22Rv1 (cell line): ENCODE results near the gene ANTXR1.

Source experiments
- H3K27ac ChIP-seq: fragments of 450-650 bp; 2 replicates; pipeline ENCODE4 v1.5.1; 2017
- ZFX ChIP-seq: fragments of 450-650 bp; IDR thresholded peaks from 2 replicates; pipeline ENCODE4 v1.6.1; 2017; ENCODE audit warnings: antibody characterized with exemption, borderline replicate concordance
- TF ChIP-seq, protein P1 (sequence below): fragments of 450-650 bp; IDR thresholded peaks from 2 replicates; pipeline ENCODE4 v1.5.1; 2017; ENCODE audit warnings: mild to moderate bottlenecking

The ANTXR1 gene

DNA sequence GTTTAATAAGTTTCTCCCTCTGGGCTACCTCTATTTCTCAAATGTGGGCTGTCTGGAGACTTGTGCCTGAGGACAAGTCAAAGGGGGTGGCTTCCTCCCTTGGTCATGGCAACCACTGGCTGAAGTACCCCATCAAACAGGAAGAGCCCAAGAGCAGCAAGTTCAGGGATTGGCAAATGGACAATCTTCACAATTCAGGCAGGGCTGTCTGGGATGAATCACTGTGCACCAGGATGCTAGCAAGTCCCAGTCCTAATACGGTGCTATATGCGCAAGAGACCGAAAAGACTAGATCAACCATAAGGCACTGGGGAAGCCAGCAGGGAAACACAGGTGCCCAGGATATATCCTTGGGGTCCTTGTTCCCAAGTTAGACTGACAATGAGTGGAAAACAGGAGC lies 75.5 kb downstream of the ANTXR1 start:
- no peak overlapping the region for H3K27ac ChIP-seq
- TF ChIP-seq, protein P1, sequence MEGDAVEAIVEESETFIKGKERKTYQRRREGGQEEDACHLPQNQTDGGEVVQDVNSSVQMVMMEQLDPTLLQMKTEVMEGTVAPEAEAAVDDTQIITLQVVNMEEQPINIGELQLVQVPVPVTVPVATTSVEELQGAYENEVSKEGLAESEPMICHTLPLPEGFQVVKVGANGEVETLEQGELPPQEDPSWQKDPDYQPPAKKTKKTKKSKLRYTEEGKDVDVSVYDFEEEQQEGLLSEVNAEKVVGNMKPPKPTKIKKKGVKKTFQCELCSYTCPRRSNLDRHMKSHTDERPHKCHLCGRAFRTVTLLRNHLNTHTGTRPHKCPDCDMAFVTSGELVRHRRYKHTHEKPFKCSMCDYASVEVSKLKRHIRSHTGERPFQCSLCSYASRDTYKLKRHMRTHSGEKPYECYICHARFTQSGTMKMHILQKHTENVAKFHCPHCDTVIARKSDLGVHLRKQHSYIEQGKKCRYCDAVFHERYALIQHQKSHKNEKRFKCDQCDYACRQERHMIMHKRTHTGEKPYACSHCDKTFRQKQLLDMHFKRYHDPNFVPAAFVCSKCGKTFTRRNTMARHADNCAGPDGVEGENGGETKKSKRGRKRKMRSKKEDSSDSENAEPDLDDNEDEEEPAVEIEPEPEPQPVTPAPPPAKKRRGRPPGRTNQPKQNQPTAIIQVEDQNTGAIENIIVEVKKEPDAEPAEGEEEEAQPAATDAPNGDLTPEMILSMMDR: no peak

DNA sequence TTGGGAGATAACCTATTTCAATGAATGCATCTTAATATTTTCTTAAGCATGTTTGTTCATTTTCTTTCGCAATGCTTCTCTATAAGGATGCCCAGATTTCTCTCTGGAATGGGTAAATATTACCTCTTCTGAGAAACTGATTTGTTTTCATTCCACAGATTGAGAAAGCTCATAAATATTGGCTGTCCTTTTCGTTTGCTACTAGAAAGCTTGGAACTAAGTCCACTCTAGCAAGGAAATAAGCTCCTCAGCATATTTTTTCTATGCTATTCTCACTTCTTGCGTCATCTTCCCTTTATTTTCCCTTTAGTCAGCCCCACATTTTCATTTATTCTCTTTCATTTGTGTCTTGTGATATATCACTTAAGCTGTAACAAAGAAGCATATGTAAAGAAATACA lies 76.3 kb downstream of the ANTXR1 start:
- no peak overlapping the region for H3K27ac ChIP-seq
- no peak for TF ChIP-seq ZFX
- TF ChIP-seq, protein P1: no peak

DNA sequence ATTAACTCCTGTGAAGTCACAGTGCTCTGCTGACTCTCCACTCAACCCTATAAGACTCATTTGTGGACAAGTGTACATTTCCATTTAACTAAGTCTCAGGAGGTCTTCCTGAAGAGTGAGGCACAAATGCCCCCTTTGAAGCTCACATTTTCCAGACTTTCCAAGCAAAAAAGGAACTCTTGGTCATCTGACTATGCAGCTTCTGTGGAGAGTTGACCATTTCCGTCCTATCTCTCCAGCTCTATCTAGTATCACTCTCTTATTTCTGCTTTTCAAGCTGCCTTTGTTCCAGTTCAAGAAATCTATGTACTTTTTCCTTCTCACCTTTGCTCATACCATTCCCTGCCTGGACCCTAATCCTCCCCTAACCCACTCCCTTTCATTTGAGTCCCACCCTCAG lies 77.0 kb downstream of the ANTXR1 start:
- TF ChIP-seq ZFX: no peak
- TF ChIP-seq, protein P1: no peak
- no peak overlapping the region for H3K27ac ChIP-seq

DNA sequence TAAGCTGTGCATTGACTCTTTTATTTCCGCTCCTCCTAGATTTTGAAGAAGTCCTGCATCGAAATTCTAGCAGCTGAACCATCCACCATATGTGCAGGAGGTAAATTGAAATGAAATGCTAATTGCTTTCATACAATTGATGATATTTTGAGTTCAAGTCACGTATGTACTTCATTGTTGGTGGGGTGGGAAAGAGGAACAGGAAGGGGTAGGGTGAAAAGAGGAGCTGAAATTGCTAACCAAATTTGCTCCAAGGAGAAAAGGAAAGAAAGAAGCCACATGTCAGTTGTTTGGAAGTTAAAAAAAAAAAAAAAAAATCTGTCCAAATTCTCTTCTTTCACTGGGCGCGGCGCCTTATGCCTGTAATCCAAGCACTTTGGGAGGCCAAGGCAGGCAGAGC lies 77.8 kb downstream of the ANTXR1 start:
- H3K27ac ChIP-seq: no peak overlapping the region
- TF ChIP-seq, protein P1: no peak
- TF ChIP-seq ZFX: no peak

DNA sequence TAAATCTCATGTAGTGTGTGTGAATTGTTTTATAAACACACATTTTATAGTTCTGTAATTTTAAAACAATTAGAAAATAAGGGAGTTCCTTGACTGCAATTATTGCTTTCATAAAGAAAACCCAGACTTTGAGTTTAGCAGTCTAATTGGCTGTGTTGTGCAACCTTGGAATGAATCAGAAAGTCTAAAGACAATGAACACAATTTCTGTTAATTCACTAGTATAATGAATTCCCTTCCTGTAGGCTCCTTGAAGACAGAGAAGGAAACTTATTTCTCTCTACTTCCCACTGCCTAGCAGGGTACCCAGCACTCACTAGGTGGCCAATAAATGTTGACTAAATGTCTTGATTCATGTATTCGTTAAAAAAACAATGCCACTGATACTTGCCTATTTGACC lies 79.9 kb downstream of the ANTXR1 start:
- no peak overlapping the region for H3K27ac ChIP-seq
- TF ChIP-seq, protein P1: no peak
- no peak for TF ChIP-seq ZFX

DNA sequence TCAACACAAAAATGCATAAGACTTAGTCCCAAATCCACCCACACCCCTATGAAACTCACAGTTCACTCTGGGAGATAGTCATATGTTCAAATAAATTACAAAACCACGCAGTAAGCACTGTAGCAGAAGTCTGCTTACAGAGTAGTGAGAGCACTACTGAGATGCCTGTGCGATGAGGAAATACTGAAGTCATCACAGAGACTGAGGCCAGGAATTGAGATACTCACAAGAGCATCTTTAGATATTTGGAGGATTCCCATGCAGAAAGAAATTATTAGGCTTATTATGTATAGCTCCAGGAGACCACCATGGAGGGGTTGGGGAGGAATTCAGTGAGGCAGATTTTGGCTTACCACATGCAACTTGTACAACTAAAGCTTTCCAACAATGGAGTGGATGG lies 82.3 kb downstream of the ANTXR1 start:
- no peak for TF ChIP-seq ZFX
- TF ChIP-seq, protein P1: no peak
- H3K27ac ChIP-seq: no peak overlapping the region

DNA sequence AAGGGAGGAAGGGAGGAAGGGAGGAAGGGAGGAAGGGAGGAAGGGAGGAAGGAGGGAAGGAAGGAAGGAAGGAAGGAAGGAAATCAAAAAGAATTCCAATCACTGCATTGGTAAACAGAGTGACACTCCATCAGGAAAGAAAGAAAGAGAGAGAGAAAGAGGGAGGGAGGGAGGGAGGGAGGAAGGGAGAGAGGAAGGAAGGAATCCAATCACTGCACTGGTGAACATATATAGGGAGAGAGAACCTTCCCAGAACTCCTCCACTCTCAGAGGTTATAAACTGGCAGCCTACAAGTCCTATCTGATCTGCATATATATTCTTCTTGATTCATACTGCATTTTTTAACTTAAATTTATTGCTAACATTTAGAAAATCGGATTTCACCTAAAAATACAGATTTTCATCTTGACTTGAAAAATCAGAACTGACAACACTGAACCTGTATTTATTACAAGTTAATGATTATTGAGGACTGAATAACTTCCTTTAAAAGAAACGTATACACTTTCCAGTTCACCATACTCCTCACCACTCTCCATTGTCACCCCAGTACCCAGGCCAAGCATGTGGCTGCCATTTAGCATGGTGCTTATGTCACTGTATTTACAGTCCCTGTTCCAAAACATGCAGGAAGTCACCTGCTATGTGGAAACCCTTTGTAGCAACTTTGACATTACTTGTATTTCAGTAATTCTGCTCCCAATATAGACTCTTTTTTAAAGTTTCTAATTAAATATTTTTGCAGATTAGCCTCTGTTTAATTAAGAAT lies 83.5 kb downstream of the ANTXR1 start:
- no peak for TF ChIP-seq ZFX
- TF ChIP-seq, protein P1: no peak
- H3K27ac ChIP-seq: no peak overlapping the region
